ENCODE data around the gene RAB11FIP5. TPM values are rescaled to one million over a fixed set of nuclear protein-coding genes. Genes with fewer than 3 reads are reported as not detected.
A peak's percentile ranks its signal among the peaks of the same experiment; 100 is the strongest.

RAB11FIP5 gene
- 10 to 100 TPM in 2 of 4 donors, 1 to 10 TPM in 2; 5.1 to 37.3 (median 8.3) TPM for polyA plus RNA-seq
- long read RNA-seq, donor 1: 0 reads
- long read RNA-seq, donor 2, full-length matches to known transcripts: 1 of 1 reads
- long read RNA-seq, donor 2, partial matches to known transcripts: 0 of 1 reads
- long read RNA-seq, donor 2, other reads (novel, unspliced or antisense): 0 of 1 reads
- long read RNA-seq, donor 3: 0 reads
- long read RNA-seq, donor 4: 0 reads
- long read RNA-seq, donor 5, full-length matches to known transcripts: 1 of 1 reads
- long read RNA-seq, donor 5, partial matches to known transcripts: 0 of 1 reads
- long read RNA-seq, donor 5, other reads (novel, unspliced or antisense): 0 of 1 reads
- long read RNA-seq, donor 6, full-length matches to known transcripts: 2 of 2 reads
- long read RNA-seq, donor 6, partial matches to known transcripts: 0 of 2 reads
- long read RNA-seq, donor 6, other reads (novel, unspliced or antisense): 0 of 2 reads
- long read RNA-seq, donor 7: 0 reads
- long read RNA-seq, donor 8: 0 reads
- long read RNA-seq, donor 9: 0 reads
- long read RNA-seq, donor 10, full-length matches to known transcripts: 2 of 2 reads
- long read RNA-seq, donor 10, partial matches to known transcripts: 0 of 2 reads
- long read RNA-seq, donor 10, other reads (novel, unspliced or antisense): 0 of 2 reads

GRCh38 chr2:73112913-73113854, at the start of gene RAB11FIP5:
Gene RAB11FIP5 (minus strand): TSS chr2:73112948. CDS start chr2:73112777, 171 bp downstream.
- Histone ChIP-seq H3K4me1 (ENCODE audit: control insufficient read depth in 3 of 3, insufficient read depth in 2 of 3, low read depth in 1 of 3, low read length in 2 of 3) (peaks cover 0 to 21% (median 2%) of the 10 kb centered on the region in 3 donors), H3K27me3 (ENCODE audit: control insufficient read depth in 3 of 3, insufficient read depth in 3 of 3, low read length in 3 of 3) (no peaks in the 10 kb centered on the region), H3K4me3 (ENCODE audit: low read depth in 1 of 3, low read length in 3 of 3) (peak within 1 kb of the TSS; percentile 75 to 81 (median 76)), H3K27ac (ENCODE audit: low read depth in 1 of 3, low read length in 2 of 3) (peak within 1 kb of the TSS; percentile 5 to 78 (median 72)), H3K36me3 (ENCODE audit: control insufficient read depth in 3 of 3, insufficient read depth in 2 of 3, low read depth in 1 of 3, low read length in 3 of 3) (peaks cover 0 to 2% (median 0%) of the 10 kb centered on the region in 3 donors), H3K9me3 (ENCODE audit: control insufficient read depth in 2 of 2, insufficient read depth in 1 of 2, low read depth in 1 of 2, low read length in 1 of 2) (no peaks in the 10 kb centered on the region)
- WGBS, 3 donors: 1% methylated on average over 54 to 93 of the region's 93 CpGs
- DNase-seq (peak; percentile 64 to 87), FAIRE-seq (no peak)

GRCh38 chr2:73156539-73157124, 43.9 kb upstream of the RAB11FIP5 start:
- Histone ChIP-seq H3K27ac (ENCODE audit: low read depth in 1 of 3, low read length in 2 of 3) (no peak overlapping the region), H3K36me3 (ENCODE audit: control insufficient read depth in 3 of 3, insufficient read depth in 2 of 3, low read depth in 1 of 3, low read length in 3 of 3) (no peaks in the 10 kb centered on the region), H3K27me3 (ENCODE audit: control insufficient read depth in 3 of 3, insufficient read depth in 3 of 3, low read length in 3 of 3) (peaks cover 0 to 5% (median 0%) of the 10 kb centered on the region in 3 donors), H3K9me3 (ENCODE audit: control insufficient read depth in 2 of 2, insufficient read depth in 1 of 2, low read depth in 1 of 2, low read length in 1 of 2) (no peaks in the 10 kb centered on the region), H3K4me3 (ENCODE audit: low read depth in 1 of 3, low read length in 3 of 3) (no peak overlapping the region), H3K4me1 (ENCODE audit: control insufficient read depth in 3 of 3, insufficient read depth in 2 of 3, low read depth in 1 of 3, low read length in 2 of 3) (no peaks in the 10 kb centered on the region)
- no peak for FAIRE-seq
- peak; percentile 25 to 73 for DNase-seq
- WGBS, 3 donors: 12 to 16% (median 14%) methylated on average over 24 of the region's 24 CpGs

- no peak overlapping the region for H3K27ac ChIP-seq (ENCODE audit: low read depth in 1 of 3, low read length in 2 of 3)
- no peaks in the 10 kb centered on the region for H3K4me1 ChIP-seq (ENCODE audit: control insufficient read depth in 3 of 3, insufficient read depth in 2 of 3, low read depth in 1 of 3, low read length in 2 of 3)
- no peaks in the 10 kb centered on the region for H3K9me3 ChIP-seq (ENCODE audit: control insufficient read depth in 2 of 2, insufficient read depth in 1 of 2, low read depth in 1 of 2, low read length in 1 of 2)
- DNase-seq (peak; percentile 2 to 3), FAIRE-seq (no peak)
- H3K36me3 ChIP-seq (ENCODE audit: control insufficient read depth in 3 of 3, insufficient read depth in 2 of 3, low read depth in 1 of 3, low read length in 3 of 3): no peaks in the 10 kb centered on the region
- H3K27me3 ChIP-seq (ENCODE audit: control insufficient read depth in 3 of 3, insufficient read depth in 3 of 3, low read length in 3 of 3): peaks cover 0 to 2% (median 0%) of the 10 kb centered on the region in 3 donors
- WGBS, 3 donors: 57 to 68% (median 65%) methylated on average over 2 of the region's 2 CpGs
- no peak overlapping the region for H3K4me3 ChIP-seq (ENCODE audit: low read depth in 1 of 3, low read length in 3 of 3)
Measured at GRCh38 chr2:73142937-73143336, 30.2 kb upstream of the RAB11FIP5 start.

GRCh38 chr2:73141896-73142295, 29.1 kb upstream of the RAB11FIP5 start:
- H3K36me3 ChIP-seq (ENCODE audit: control insufficient read depth in 3 of 3, insufficient read depth in 2 of 3, low read depth in 1 of 3, low read length in 3 of 3): no peaks in the 10 kb centered on the region
- H3K27me3 ChIP-seq (ENCODE audit: control insufficient read depth in 3 of 3, insufficient read depth in 3 of 3, low read length in 3 of 3): peaks cover 0 to 2% (median 0%) of the 10 kb centered on the region in 3 donors

GRCh38 chr2:73135236-73135635, 22.5 kb upstream of the RAB11FIP5 start:
- WGBS, 3 donors: 75 to 88% (median 85%) methylated on average over 2 of the region's 2 CpGs
- Histone ChIP-seq H3K4me3 (ENCODE audit: low read depth in 1 of 3, low read length in 3 of 3) (no peak overlapping the region), H3K4me1 (ENCODE audit: control insufficient read depth in 3 of 3, insufficient read depth in 2 of 3, low read depth in 1 of 3, low read length in 2 of 3) (no peaks in the 10 kb centered on the region), H3K27ac (ENCODE audit: low read depth in 1 of 3, low read length in 2 of 3) (no peak overlapping the region), H3K9me3 (ENCODE audit: control insufficient read depth in 2 of 2, insufficient read depth in 1 of 2, low read depth in 1 of 2, low read length in 1 of 2) (no peaks in the 10 kb centered on the region), H3K27me3 (ENCODE audit: control insufficient read depth in 3 of 3, insufficient read depth in 3 of 3, low read length in 3 of 3) (no peaks in the 10 kb centered on the region), H3K36me3 (ENCODE audit: control insufficient read depth in 3 of 3, insufficient read depth in 2 of 3, low read depth in 1 of 3, low read length in 3 of 3) (no peaks in the 10 kb centered on the region)
- DNase-seq (no peak), FAIRE-seq (no peak)

More at GRCh38 chr2:73141896-73142295, 29.1 kb upstream of the RAB11FIP5 start:
- Histone ChIP-seq H3K27ac (ENCODE audit: low read depth in 1 of 3, low read length in 2 of 3) (no peak overlapping the region), H3K4me3 (ENCODE audit: low read depth in 1 of 3, low read length in 3 of 3) (no peak overlapping the region), H3K9me3 (ENCODE audit: control insufficient read depth in 2 of 2, insufficient read depth in 1 of 2, low read depth in 1 of 2, low read length in 1 of 2) (no peaks in the 10 kb centered on the region), H3K4me1 (ENCODE audit: control insufficient read depth in 3 of 3, insufficient read depth in 2 of 3, low read depth in 1 of 3, low read length in 2 of 3) (no peaks in the 10 kb centered on the region)
- FAIRE-seq (no peak), DNase-seq (no peak)
- WGBS, 3 donors: 87 to 94% (median 88%) methylated on average over 2 of the region's 2 CpGs

- Histone ChIP-seq H3K4me1 (ENCODE audit: control insufficient read depth in 3 of 3, insufficient read depth in 2 of 3, low read depth in 1 of 3, low read length in 2 of 3) (no peaks in the 10 kb centered on the region), H3K27ac (ENCODE audit: low read depth in 1 of 3, low read length in 2 of 3) (no peak overlapping the region), H3K36me3 (ENCODE audit: control insufficient read depth in 3 of 3, insufficient read depth in 2 of 3, low read depth in 1 of 3, low read length in 3 of 3) (no peaks in the 10 kb centered on the region), H3K27me3 (ENCODE audit: control insufficient read depth in 3 of 3, insufficient read depth in 3 of 3, low read length in 3 of 3) (no peaks in the 10 kb centered on the region), H3K4me3 (ENCODE audit: low read depth in 1 of 3, low read length in 3 of 3) (no peak overlapping the region), H3K9me3 (ENCODE audit: control insufficient read depth in 2 of 2, insufficient read depth in 1 of 2, low read depth in 1 of 2, low read length in 1 of 2) (no peaks in the 10 kb centered on the region)
- DNase-seq (no peak), FAIRE-seq (no peak)
- 76 to 78% (median 78%) methylated on average over 4 of the region's 4 CpGs for WGBS, 3 donors
Measured at GRCh38 chr2:73134471-73134870, 21.7 kb upstream of the RAB11FIP5 start.

- 53 to 73% (median 53%) methylated on average over 3 to 4 of the region's 4 CpGs for WGBS, 3 donors
- DNase-seq (no peak), FAIRE-seq (no peak)
- H3K4me3 ChIP-seq (ENCODE audit: low read depth in 1 of 3, low read length in 3 of 3): no peak overlapping the region
- H3K9me3 ChIP-seq (ENCODE audit: control insufficient read depth in 2 of 2, insufficient read depth in 1 of 2, low read depth in 1 of 2, low read length in 1 of 2): no peaks in the 10 kb centered on the region
- no peaks in the 10 kb centered on the region for H3K27me3 ChIP-seq (ENCODE audit: control insufficient read depth in 3 of 3, insufficient read depth in 3 of 3, low read length in 3 of 3)
- no peak overlapping the region for H3K27ac ChIP-seq (ENCODE audit: low read depth in 1 of 3, low read length in 2 of 3)
- H3K36me3 ChIP-seq (ENCODE audit: control insufficient read depth in 3 of 3, insufficient read depth in 2 of 3, low read depth in 1 of 3, low read length in 3 of 3): no peaks in the 10 kb centered on the region
- no peaks in the 10 kb centered on the region for H3K4me1 ChIP-seq (ENCODE audit: control insufficient read depth in 3 of 3, insufficient read depth in 2 of 3, low read depth in 1 of 3, low read length in 2 of 3)
Measured at GRCh38 chr2:73133566-73134197, 20.9 kb upstream of the RAB11FIP5 start.
